HG03565 (cell line): Measurements from ENCODE around the gene RHOT1.

Experiments
- ATAC-seq: cut with Tn5 transposase; IDR thresholded peaks from one replicate; pipeline ENCODE4 v1.9.1; 2021; ENCODE audit warnings: mild to moderate bottlenecking, moderate library complexity; ENCODE audit not compliant: unreplicated experiment

The RHOT1 gene

GRCh38 chr17:32266389-32267301 is 124.3 kb downstream of the RHOT1 start:
- ATAC-seq: no peak

GRCh38 chr17:32267690-32268205 is 125.4 kb downstream of the RHOT1 start:
- no peak for ATAC-seq

GRCh38 chr17:32268734-32269288 is 126.5 kb downstream of the RHOT1 start:
- no peak for ATAC-seq

GRCh38 chr17:32269377-32269776 is 127.1 kb downstream of the RHOT1 start:
- ATAC-seq: no peak

- ATAC-seq: no peak
These were observed 129.5 kb downstream of the RHOT1 start for GRCh38 chr17:32271844-32272243.

- ATAC-seq: no peak
These were observed 131.8 kb downstream of the RHOT1 start for GRCh38 chr17:32274101-32274500.

- ATAC-seq: no peak
These were observed 132.3 kb downstream of the RHOT1 start for GRCh38 chr17:32274643-32275042.
